ENCODE results near the gene CDIPT.
"Not testable (repeated sequence)": the region's sequence is repeated elsewhere in the genome, so short reads cannot be mapped to it uniquely, and the experiment has no call there.

CDIPT gene

DNA sequence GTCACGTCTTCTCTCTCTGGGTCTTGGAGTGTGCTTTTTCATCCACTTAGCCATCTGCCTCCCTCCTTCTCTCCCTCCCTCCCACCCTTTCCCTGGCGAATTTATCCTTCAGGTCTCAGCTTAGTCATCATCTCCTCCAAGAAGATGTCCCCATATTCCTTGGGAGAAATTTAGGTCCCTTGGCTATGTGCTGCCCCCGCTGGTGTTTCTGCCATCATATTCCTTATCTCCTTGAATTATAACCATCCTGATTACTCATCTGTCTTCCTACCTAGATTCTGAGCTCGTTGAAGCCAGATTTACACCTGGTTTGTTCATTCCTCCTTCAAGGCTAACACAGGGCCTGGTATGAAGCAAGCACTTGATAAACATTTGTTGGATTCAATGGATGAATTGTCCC is 31.3 kb upstream of the CDIPT start:
- no peak for DNase-seq

DNA sequence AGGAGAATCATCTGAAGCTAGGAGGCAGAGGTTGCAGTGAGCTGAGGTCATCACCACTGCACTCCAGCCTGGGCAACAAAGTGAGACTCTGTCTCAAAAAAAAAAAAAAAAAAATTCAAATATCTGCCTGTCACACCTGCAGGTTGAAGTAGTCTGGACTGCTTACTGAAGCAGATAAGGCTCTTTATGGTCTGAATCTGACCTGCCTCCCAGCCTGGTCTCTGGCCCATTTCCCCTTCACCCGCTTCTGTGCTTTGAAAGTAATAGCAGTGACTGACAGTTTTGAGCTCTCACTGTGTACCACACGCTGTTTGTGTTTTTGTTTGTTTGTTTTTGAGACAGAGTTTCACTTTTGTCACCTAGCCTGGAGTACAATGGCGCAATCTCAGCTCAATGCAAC is 30.5 kb upstream of the CDIPT start:
- DNase-seq = no peak

DNA sequence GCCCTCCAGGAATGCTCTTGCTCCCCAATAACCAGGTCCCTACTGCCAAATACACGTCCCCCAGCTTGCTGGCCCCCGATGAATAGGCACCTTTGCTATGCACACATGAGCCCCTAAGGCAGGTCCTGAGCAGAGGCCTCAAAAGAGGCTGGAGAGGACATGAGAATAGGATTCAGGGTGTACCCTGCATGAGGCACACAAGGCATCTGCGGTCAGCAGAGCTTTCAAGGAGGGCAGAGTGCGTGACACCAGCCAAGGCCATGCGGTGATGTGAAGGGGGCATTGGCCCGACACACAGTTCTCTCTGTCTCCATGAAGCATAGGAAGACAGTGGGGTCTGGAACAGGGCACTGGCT is 29.4 kb upstream of the CDIPT start:
- no peak for DNase-seq

DNA sequence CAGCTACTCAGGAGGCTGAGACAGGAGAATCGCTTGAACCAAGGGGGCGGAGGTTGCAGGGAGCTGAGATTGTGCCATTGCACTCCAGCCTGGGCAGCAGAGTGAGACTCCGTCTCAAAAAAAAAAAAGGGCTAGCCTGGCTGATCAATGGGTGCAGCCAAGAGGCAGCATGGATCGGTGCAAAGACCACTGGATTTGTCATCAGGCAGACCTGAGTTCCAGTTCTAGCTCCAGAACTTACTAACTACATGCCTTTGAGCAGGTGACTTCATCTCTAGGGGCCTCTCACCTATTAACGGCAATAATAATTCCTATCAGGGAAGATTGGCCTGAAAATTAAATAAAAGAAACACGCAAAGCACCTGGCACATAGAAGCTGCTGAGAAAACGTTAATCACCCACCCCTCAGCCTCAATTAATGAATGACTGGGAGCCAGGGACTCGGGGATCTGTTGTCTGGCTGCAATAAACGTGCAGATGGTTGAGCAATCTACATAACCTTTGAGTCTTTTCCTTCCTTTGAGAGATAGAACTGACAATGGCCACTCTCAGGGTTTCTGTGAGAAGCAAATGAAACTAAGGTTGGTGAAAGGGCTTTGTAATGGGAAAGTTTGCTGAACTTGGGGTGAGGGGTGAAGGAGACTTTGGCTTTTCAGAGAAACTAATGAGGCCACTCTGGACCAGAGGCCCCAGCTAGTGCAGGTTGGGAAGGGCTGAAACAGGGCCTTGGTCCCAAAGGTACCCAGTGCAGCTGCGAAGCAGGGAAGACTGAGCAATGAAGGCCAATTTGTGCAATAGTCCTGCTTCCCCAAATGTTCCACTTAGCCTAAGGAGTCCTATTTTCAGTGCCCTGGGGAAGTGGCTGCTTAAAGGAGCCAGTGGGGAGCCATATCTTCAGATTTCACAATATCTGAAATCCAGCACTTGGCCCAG is 28.8 kb upstream of the CDIPT start:
- no peak for DNase-seq

DNA sequence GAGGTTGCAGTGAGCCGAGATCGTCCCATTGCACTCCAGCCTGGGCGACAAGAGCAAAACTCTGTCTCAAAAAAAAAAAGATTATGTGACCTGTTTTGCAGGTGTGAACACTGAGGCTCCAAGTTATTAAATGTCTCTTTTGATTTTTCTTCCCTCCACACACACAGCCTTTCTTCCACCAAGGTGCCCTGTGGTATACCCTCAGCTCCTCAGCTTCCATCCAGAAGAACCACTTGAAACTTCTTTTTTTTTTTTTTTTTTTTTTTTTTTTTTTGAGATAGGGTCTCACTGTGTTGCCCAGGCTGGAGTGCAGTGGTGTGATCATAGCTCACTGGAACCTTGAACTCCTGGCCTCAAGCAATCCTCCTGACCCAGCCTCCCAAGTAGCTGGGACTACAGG is 26.3 kb upstream of the CDIPT start:
- DNase-seq = not testable (repeated sequence)

DNA sequence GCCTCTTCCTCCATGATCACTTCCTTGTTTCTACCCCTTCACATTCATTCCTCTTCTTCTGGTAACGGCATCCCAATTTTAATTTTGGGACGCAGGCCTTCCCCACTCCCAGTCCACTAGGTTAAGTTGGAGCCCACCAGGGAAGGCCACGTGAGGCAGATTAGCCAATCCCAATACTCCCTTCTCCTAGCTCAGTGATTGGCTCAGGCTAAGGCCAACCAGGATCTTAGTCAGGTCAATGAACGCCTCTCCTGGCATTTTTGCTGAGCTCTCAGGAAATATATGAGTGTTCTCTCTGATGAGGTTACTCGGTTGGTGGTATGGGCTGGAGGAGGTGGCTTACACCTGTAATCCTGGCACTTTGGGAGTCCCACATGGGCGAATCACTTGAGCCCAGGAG is 21.0 kb upstream of the CDIPT start:
- DNase-seq = no peak

DNA sequence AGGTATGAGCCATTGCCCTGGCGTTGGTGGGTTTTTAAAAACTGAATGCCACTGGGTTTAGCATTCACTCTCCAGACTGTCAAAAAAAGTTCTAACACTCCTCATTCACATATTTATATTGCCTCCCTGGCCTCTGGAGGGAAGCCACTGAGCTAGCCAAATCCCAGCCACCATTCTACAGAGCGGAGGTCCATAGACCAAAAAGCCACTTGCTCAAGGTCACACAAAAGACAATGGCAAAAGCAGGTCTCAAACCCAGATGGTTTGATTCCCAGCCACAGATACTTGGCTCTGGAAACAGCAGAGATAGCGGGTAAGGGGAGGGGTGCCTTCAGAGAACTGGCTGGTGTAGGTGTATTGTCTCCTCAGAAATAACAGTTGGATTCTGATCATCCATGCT is 18.0 kb upstream of the CDIPT start:
- no peak for DNase-seq

DNA sequence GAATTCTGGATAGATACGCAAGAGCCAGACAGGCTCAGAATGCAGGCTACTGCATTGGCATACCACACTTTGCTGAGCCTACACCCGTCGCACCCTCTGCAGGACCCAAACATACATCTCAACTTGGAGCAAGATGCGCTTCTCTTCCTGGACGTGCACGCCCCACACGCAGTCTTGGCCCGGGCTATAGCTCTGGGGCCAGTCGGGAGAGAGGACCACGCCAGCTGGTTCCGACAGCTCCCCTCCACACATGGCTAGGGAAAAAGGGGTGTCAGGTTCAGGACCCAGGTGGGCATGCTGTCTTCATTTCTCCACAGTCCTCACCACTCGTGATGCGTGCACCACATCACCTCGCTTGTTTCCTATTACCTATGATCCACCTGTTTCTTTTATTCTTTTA is 15.1 kb upstream of the CDIPT start:
- DNase-seq = no peak

DNA sequence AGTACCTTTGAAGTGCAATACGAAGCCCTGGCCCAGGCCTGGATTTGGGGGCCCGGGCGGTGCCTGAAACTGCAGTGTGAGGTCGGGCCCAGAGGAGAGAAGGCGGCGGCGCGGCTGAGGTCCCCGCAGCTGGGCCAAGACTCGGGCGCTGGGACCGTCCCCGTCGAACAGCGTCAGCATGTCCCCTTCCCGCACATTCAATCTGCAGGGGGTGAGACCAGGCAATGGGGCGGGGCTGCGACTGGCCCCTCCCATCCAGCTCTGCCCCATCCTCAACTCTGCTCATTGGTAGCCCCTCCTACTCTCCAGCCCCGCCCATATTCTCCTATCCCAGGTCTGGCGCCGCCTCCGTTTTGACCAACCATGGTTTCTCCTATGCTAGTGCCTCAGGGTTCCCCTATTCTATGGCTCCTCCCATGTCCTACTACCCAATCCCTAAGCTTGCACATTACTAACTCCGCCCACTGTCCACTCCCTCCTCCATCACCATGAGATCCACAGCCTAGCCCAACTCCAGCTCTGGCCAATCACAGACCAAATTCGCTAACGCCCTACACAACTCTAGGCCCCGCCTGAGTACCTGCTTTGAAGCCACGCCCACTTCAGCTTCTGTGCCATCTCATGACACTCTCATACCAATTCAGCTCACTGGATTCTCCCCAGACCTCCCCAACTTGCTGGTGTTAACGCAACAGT is 14.4 kb upstream of the CDIPT start:
- no peak for DNase-seq

DNA sequence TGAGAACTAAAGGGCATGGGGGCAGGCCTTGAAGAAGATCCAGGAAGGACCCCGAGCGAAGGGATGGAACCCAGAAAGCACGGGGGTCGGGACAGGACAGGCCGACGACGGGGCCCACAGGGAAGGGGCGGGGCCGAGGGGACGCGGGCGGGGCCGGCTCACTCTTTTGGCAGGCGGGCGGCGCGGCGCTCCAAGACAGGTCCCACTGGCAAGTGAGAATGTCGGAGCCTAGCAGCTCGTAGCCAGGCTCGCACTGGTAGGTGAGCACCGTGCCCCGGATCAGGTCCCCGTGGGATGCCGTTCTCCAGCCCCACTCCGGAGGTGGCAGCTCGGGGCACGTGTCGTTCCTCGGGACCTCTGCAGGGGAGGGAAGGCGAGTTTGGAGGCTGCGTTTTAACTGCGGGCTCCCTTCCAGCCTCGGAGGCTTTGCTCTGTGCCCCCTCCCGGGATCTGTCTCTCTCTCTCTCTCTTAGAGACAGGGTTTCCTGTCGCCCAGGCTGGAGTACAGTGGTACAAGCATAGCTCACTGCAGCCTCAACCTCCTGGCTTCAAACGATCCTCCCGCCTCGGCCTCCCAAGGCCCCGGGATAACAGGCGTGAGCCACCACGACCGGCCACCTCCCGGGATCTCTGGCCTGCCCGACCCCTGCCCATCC is 13.7 kb upstream of the CDIPT start:
- DNase-seq = no peak

DNA sequence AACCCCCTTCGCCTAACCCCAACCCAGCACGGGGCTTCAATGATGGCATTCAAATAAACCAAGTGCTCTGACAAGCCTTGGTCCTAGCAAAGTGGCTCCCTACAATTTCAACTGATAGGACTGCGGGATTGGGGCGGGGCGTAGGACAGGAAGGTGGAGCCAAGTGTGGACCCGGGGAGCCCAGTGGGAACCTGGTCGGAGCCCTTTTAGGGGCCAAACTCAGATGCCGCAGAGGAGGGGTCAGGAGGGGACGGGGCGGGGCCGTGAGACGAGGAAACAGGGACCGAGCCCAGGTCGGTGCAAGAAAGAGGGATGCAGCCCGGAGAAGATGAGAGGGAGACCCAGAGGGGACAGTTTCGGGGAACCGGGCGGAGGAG is 13.2 kb upstream of the CDIPT start:
- DNase-seq = no peak

DNA sequence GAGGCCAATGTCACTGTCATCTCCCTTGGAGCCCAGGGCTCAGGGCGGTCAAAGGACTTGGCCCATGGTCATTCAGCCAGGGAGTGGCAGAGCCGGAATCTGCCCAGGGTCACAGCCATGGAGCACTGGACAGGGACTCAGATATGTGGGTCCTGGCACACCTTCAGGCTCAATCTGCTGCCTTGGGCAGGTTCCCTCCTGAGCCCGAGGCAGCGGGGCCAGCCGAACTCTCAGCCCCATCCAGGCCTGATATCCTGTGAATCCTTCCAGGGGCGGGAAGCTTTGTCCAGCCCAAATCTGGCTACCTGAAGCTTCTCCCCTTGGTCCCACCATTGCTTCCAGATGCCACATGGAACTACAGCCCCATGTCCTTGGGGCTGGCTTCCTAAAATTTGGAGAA is 12.2 kb upstream of the CDIPT start:
- DNase-seq = no peak

DNA sequence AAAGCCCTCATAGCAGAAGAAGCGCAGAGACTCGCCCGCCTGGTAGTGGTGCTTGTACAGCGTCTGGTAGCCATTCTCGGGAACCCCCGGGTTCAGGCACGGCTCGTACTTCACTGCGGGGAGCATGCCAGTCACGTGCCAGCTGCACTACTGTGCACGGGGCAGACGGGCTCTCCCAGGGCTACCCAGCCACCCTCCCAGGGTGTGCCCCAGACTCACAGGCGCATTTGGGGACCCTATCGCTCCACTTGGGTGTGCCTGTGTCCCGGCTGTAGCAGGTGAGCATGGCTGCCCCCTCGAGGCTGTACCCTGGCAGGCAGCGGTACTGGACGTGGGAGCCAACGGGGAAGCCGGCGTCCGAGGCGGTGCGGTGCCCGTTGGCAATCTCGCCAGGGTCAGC is 10.3 kb upstream of the CDIPT start:
- no peak for DNase-seq

DNA sequence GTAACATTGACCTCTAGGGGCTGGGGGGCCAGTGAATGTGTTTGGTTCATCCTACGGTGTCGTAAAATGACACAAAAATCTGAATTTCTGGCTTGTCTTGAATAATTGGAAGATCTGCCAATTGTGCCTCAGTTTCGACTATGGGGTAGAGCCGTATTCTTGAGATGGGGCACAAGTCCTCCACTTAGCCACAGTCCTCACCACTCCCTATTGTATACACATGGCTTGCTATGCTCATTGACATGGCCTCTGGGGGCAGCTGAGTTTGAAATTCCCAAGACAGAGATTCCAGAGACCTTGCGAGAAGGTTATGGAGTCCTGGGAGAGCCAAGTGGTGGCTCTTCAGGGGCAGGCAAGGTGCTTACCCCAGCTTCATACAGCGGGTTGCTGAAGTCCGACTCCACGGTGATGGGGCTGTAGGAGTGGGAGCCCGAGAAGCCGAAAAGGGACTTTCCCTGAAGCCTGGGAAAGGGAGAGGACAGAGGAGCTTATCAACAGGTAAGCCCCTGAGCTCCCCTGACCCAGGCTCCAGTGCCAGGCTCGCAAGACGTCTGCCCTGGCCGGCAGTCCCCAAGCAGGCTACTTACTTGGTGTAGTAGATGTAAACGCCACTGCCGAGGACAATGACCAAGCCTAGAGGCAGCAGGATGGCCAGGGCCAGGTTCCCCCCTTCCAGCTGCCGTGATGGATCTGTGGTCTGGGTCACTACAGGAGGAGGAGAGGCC is 9.0 kb upstream of the CDIPT start:
- DNase-seq = no peak

DNA sequence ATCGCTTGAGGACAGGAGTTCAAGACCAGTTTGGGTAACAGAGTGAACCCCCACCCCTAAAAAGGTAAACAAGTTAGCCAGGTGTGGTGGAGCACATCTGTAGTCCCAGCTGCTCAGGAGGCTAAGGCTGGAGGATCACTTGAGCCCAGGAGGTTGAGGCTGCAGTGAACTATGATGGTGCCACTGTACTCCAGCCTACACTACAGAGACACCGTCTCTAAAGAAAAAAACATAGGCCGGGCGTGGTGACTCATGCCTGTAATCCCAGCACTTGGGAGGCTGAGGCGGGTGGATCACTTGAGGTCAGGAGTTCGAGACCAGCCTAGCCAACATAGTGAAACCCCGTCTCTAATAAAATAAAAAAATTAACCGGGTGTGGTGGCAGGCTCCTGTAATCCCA is 6.0 kb upstream of the CDIPT start:
- DNase-seq = not testable (repeated sequence)

DNA sequence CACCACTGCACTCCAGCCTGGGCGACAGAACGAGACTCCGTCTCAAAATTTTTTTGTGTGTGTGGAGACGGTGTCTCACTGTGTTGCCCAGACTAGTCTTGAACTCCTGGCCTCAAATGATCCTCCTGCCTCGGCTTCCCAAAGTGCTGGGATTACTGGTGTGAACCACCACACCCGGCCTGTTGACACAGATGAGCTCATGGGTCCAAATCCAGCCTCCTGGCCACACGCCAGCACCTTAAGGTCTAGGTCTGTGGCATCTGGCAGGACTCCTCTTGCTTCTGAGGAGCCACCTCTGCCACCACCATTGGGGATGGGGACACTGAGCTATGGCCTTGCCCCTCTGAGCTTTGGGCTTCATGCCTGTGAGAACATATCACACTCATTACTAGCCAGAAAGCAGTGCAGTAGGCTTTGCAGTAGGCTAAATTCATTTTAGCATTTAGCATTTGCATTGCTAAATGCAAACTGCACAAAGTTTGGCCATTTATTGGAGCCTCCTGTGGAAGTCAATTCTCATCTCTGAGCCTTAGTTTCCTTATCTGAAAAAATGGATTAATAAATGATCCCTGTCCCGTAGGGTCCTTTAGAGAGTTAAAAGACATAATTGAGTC is 5.5 kb upstream of the CDIPT start:
- DNase-seq = no peak

DNA sequence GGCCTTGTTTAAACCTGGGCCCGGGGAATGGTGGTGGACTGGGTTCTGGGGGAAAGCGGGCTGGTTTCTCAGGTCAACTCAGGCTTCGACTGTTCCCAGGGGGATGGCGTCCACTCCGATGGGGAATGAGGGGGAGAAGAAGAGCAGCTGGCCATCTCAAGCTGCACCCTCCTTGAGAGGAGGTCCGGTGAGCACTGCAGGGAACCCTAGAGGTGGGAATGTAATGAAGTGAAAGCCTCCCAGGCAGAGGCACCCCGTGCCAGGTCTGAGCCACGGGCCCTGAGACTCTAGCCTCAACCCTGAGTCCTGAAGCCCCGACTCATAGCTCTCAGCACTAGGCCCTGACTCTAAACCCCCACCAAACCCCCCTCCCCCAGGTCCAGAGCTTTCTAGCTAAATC is 1.2 kb upstream of the CDIPT start:
- no peak for DNase-seq

DNA sequence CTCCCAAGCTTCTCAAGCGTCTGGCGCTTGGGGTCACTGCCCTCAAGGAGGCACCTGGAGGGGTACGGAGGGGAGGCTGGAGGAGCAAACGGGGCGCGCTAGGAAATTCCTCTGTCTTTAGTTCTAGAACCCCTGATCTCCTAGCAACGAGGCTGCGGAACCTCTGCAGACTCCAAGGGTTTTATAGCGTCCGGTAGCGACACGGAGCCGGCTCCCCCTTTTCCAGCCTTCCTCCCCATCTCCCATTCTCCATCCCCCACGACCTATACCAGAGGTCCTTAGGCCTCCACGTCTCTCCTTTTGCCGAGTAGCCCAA is 601 bp upstream of the CDIPT start:
- no peak for DNase-seq

DNA sequence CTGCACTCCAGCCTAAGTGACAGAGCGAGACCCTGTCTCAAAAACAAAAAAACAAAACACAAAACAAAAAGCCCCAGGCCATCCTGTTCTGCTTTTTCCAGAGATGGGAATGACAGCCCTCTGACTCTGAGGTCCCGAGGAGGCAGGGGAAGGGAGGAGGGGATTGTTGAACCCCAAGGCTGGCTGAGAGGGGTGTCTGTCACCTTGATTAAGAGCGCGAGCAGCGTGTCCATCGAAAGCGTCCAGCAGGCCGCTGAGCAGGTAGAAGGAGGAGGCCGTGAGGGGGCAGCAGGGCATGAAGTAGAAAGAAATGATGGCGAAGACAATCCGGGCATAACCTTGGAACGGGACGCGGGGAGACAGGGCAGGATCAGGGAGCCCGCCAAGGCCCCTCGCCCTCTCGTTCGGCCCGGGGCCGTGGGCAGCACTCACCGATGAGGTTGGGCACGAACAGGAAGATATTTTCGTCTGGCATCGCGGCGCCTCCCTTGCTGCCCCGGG is 593 bp downstream of the CDIPT start:
- DNase-seq = no peak

DNA sequence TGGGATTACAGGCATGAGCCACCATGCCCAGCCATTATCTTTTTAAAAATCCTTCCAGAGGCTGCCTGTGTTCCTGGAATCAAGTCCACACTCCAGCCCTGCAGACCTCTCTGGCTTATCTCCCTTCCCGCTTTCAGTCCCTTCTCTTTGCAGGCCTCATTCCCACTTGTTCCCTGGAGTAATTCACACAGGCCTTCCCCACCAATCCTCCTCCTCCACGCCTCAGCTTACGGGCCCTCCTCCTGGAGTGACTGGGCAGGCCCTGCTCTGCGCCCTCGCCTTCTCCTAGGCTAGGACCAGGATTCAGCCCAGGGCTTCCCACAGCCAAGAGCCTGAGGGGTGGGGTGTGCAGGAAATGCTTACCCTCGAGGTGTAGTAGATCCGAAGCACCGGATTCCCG is 2.8 kb downstream of the CDIPT start:
- no peak for DNase-seq

DNA sequence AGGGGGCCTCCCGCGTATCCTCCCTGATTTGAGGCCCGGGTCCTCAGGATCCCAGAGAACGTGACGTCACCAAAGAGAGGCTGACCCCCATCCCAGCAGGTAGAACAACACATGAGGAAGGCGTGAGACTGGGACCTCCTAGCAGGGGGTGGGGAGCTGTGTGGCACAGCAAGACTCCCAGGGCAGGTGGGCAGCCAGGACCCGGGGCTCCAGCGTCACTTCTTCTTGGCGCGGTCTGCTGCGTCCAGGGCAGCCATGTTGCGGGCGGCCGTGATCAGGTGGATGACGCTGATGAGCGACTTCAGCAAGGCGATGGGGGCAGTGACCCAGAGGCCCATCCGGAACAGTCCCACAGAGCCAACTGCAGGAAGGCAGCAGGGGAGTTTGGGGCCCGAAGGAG is 4.1 kb downstream of the CDIPT start:
- DNase-seq = no peak

DNA sequence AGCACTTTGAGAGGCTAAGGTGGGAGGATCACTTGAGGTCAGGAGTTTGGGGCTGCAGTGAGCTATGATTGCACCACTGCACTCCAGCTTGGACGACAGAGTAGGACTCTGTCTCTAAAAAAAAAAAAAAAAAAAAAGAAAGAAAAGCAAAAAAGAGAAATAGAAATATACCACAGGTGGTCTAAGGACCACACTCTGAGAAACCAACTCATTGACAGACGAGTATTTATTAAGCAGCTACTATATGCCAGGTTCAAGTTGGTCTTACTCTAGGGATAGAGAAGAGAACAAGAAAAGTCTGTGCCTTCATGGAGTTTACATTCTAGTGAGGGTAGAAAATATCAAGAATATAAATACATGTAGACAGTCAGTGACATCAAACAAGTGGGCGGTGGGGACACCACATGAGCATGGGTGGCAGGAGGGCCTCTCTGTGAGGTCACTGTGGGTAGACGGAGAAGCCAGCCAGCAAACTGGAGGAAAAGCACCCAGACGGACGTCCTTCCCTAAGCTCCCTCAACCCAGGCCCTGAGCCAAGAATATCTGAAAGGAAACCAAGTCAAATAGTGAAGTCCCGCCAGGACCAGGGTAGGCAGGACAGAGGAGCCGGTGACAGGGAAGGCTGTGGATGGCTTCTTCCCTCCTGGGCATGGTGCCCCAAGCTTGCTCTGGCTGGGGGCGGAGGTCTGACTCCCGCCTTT is 4.7 kb downstream of the CDIPT start:
- DNase-seq = no peak
